Measurements from ENCODE around the gene C1QTNF4.
A peak's percentile ranks its signal among the peaks of the same experiment; 100 is the strongest.

Gene C1QTNF4

GRCh38 chr11:47592251-47592650 is 2.0 kb downstream of the C1QTNF4 start:
- no peak for DNase-seq

- no peak for DNase-seq
These were observed 2.4 kb downstream of the C1QTNF4 start for GRCh38 chr11:47591764-47592163.

- no peak for DNase-seq
These were observed 4.0 kb downstream of the C1QTNF4 start for GRCh38 chr11:47589977-47590861.

GRCh38 chr11:47589584-47589976 is 4.6 kb downstream of the C1QTNF4 start:
- no peak for DNase-seq

- no peak for DNase-seq
These were observed 5.1 kb downstream of the C1QTNF4 start for GRCh38 chr11:47589118-47589517.

- no peak for DNase-seq
These were observed 6.4 kb downstream of the C1QTNF4 start for GRCh38 chr11:47587723-47588326.

GRCh38 chr11:47587039-47587716 is 7.0 kb downstream of the C1QTNF4 start:
- no peak for DNase-seq

- no peak for DNase-seq
These were observed 7.9 kb downstream of the C1QTNF4 start, which contains the start of gene FAM180B for GRCh38 chr11:47586098-47586855. Gene FAM180B, plus strand, starts transcription at chr11:47586678. Its CDS starts 91 bp downstream, at chr11:47586769.

- no peak for DNase-seq
These were observed 10.4 kb downstream of the C1QTNF4 start for GRCh38 chr11:47583844-47584243.

- DNase-seq: peak; percentile 81
These were observed 15.4 kb downstream of the C1QTNF4 start, which contains the start of the genes KBTBD4 and NDUFS3 for GRCh38 chr11:47578524-47579494. Gene KBTBD4, minus strand, starts transcription at chr11:47578970. Its CDS starts 19 bp downstream, at chr11:47578951. Gene NDUFS3, plus strand, starts transcription at chr11:47579074. Its CDS starts 18 bp downstream, at chr11:47579092.

- no peak for DNase-seq
These were observed 16.7 kb downstream of the C1QTNF4 start for GRCh38 chr11:47577460-47578041.

GRCh38 chr11:47573321-47573720 is 20.9 kb downstream of the C1QTNF4 start:
- no peak for DNase-seq

GRCh38 chr11:47572715-47573255 is 21.4 kb downstream of the C1QTNF4 start:
- no peak for DNase-seq

GRCh38 chr11:47571895-47572294 is 22.3 kb downstream of the C1QTNF4 start:
- no peak for DNase-seq

- no peak for DNase-seq
These were observed 22.9 kb downstream of the C1QTNF4 start for GRCh38 chr11:47571357-47571729.

- DNase-seq: no peak
These were observed 23.4 kb downstream of the C1QTNF4 start for GRCh38 chr11:47570651-47571356.

GRCh38 chr11:47569646-47570045 is 24.6 kb downstream of the C1QTNF4 start:
- DNase-seq: no peak

GRCh38 chr11:47566149-47566698 is 28.0 kb downstream of the C1QTNF4 start:
- no peak for DNase-seq

- DNase-seq: peak; percentile 38
These were observed 28.7 kb downstream of the C1QTNF4 start, which contains the start of gene PTPMT1 for GRCh38 chr11:47565340-47566148. Gene PTPMT1, plus strand, starts transcription at chr11:47565599. Its CDS starts 24 bp downstream, at chr11:47565623.

Data from NCI-H2029 treated with DMSO at 0.1 percent for 48 hours (cell line).